HG03378 (cell line): ENCODE data around the gene EBLN1.
A peak's percentile ranks its signal among the peaks of the same experiment; 100 is the strongest.

ENCODE experiments used
- ATAC-seq: cut with Tn5 transposase; IDR thresholded peaks from one replicate; pipeline ENCODE4 v1.9.1; 2021; ENCODE audit warnings: mild to moderate bottlenecking, moderate library complexity; ENCODE audit not compliant: unreplicated experiment

EBLN1 gene

DNA sequence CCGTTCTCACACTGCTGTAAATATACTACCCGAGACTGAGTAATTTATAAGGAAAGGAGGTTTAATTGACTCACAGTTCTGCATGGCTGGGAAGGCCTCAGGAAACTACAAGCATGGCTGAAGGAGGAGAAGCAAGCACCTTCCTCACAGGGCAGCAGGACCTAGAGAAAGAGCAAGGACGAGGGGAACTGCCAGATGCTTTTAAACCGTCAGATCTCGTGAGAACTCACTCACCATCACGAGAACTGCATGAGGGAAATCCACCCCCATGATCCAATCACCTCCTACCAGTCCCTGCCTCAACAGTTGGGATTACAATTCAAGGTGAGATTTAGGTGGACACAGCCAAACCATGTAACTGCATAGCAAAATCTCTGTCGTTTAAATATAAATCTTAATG, at the start of gene EBLN1:
EBLN1 (minus strand) TSS at position 174 of the 400 bp plus-strand sequence. CDS start 8,032 bp downstream, outside the sequence.
- no peak for ATAC-seq

DNA sequence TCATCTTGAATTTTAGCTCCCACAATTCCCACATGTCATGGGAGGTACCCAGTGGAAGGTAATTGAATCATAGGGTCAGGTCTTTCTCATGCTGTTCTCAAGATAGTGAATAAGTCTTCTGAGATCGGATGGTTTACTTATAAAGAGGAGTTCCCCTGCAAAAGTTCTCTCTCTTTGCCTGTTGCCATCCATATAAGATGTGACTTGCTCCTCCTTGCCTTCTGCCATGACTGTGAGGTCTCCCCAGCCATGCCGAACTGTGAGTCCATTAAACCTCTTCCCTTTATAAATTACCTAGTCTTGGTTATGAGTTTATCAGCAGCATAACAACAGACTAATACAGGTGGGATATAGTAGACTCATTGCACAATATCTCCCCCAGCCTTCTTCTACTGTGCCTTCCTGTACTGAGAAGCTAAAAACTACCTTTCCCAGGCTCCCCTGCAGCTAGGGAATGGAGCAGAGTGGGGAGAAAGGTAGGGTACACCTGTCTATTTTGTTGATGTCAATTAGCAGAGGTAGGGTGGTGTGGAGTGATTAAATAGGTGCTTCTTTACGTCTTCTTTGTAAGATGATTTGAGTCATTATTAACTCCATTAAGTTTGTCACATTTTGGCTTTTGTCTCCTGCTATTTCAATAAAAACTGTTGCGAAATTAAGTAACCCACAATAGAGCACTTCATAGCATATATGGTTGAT, 48.2 kb upstream of the EBLN1 start:
- ATAC-seq, result no peak

DNA sequence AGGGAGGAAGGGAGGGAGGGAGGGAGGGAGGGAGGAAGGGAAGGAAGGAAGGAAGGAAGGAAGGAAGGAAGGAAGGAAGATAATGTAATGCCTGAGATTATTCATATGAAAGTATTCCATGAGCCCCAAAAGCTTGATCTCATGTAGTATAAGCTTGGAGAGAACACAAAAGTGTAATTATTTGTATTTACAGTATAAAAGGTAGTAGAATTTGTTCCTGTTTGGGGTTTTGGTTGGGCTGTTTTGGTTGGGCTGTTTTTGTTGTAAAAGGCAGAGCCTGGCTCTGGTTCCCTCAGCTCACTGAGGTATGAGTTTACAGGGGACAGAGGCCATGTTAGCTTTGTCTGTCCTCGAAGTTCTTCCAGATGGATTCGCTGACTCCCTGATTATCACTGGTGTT, 45.3 kb upstream of the EBLN1 start:
- no peak for ATAC-seq

DNA sequence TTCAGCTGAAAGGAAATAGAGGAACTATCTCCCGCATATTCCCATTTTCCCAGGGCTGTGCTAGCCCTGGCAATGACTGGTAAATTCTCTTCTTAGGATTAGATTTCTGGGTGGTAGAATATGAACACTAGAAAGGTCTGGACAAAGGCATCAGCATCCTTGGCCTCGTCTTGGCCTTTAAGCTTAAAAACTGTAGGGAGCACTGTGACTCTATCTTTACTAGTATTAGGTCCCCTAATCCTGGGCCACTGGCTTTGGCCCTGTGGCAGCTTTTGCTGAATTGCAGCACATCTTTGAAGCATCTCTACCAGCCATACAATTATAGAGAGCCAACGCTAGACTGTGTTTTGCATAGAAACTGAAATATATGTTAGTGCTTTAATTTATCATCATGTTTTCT, 41.5 kb upstream of the EBLN1 start:
- no peak for ATAC-seq

DNA sequence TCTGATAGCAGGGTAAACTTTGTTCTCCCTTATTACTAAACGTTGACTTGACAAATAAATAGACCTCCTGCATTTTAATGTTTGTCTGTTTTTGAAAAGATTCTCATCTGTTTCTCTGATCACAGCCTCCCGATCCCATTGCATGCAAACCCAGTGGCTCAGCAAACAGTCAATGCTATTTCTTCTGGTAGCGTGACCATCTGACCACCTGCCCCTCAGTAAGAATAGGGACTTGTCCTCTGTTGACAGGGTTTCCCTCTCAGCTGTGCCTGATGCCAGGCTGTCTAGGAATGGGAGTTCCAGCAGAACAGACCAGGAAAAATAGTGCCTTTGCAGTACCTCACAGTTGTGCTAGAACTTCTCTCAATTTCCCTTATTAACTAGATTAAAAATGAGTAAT, 40.7 kb upstream of the EBLN1 start:
- ATAC-seq, result no peak

DNA sequence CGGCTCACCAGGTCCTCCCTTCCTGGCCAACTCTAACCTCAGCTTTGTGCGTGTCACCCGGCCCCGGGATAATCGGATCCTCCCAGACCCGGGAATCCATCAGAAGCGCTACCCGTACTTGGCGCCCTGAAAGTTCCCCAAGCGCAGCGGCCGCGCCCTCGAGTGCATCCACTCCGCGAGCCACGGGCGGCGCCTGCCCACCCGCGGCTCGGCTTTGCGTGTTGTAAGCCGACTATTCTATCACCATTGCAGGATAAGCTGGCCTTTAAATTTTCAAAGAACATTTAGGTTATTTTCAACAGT, 35.7 kb upstream of the EBLN1 start:
- no peak for ATAC-seq

DNA sequence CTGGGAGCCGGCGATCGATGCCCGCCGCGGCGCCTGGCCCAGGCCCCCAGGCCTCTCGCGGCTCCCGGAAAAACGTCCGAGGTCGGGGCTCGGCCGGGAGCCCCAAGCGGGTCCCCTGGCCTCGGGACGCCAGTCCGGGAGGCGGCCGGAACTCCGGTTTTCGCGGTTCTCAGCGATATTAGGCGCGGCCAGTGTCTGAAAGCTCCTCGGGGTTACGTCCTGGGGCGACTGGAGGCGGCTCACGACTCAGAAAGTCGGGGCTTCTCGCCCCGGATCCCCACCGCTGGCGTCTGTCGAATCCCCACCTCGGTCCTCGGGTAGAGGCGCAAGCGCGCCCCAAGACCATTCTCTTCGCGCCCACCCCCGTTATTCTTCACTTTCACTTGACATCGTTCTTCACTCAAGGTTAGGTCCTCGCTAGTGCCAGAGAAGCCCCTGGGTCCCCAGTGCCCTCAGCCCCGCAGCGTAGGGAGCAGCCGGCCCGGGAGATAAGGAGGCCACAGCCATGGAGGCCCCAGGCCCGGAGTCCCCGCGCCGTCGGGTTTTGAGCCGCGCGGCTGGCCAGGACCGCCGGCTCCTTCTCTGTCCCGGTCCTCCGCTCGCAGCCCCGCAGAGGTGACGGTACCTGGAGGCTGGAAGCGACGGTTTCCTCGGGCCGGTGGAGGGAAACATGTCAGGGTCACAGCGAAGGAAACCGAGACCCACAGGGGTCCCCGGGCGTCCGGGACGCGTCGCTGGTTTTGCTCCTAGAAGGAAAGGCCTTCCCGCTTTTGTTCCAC, 35.2 kb upstream of the EBLN1 start:
- ATAC-seq, result peak; percentile 12

DNA sequence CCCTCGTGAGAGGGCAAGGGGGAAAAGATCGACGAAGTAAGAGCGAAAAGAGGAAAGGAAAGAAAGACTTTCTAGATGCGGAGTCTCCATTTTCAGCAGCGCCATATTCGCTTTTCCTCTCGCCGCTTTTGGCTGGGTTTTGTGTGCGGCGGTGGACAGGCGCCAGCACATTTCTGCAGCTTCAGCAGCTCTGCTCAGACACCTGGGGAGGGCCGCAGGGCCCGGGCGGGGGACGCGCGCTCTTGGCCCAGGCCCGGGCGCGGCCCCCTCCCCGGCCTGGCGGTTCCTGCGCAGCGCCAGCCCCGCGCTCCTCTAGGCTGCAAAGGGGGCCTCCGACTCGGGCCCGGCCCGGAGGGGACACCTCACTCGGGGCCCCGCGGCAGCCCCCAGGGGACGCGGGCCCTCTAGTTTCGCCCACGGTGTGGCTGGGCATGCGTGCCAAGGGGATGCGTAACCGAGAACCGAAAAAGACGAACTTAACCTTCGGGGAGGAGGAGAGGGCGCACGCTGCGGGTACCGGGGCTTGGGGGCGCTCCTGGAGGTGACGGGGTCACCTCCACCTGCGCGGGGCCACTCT, 34.5 kb upstream of the EBLN1 start:
- ATAC-seq, result peak; percentile 63

DNA sequence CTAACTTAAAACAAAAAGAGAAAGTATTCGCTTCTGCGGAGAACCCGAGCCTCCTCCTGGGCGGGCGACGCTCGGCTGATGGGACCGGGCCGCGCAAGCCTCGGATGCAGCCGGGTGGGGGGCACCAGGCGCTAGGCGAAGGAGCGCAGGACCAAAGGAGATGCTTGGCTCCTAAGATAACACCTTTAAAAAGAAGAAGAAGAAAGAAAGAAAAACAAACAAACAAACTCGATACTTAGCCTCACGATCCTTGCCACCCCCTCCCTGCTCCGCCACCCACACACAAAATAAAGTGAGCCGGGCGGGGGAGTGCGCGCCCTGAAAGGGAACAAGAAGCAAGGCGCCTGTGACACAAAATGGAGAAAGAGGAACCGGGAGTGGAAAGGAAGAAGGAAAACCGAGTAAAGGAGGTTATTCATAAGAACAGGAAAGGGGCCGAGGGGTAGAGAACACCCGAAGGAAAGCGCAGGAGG, 34.0 kb upstream of the EBLN1 start:
- peak; percentile 46 for ATAC-seq

DNA sequence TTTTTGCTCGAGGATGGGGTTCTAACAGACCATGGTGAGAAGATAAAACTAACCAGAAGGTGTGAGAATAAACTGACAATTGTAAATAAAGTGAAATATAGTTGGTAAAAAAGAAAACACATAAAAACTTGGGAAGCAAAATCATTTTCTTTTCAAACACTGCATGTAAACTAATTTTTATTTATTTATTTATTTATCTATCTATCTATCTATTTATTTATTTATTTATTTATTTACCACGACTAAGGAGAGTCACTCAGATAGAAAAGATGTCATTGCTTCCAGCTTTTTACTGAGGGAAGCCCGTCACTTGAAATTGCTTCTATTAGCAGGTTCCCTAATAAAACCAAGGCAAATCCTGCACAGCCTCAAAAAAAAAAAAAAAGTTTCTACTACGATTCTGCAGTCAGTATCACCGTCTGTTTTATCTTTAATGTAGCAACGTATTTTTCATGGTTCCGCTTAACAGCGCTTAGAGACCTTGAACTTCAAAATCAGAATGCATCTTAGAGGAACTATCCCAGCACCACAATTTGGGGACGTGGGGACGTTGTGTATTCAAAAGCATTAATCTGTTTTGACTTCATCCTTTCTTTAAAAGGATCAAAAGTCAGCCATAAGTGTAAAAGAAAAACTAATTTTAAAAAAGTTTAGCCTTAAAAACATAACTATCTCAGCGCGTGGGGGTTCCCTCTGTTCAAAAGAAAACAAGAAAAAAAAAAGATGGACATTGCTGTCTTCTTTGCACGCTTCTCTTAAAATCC, 33.3 kb upstream of the EBLN1 start:
- no peak for ATAC-seq

DNA sequence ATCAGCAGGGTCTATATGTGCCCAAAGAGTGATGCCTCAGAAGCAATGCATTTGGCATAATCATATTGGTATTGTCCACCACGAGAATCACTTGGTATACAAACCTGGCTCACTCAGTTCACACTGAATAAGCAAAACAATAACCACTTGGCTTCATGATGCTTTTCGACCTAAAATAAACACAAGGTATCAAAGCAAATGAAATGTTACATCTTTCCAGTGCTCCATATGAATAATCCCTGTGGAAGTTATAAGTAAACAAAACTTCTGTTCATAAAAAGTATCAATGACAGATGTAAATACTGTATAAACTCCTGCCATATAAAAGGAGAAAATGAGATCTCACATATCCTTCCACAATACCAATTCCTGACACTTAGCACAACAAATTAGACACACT, 29.8 kb upstream of the EBLN1 start:
- ATAC-seq, result no peak

DNA sequence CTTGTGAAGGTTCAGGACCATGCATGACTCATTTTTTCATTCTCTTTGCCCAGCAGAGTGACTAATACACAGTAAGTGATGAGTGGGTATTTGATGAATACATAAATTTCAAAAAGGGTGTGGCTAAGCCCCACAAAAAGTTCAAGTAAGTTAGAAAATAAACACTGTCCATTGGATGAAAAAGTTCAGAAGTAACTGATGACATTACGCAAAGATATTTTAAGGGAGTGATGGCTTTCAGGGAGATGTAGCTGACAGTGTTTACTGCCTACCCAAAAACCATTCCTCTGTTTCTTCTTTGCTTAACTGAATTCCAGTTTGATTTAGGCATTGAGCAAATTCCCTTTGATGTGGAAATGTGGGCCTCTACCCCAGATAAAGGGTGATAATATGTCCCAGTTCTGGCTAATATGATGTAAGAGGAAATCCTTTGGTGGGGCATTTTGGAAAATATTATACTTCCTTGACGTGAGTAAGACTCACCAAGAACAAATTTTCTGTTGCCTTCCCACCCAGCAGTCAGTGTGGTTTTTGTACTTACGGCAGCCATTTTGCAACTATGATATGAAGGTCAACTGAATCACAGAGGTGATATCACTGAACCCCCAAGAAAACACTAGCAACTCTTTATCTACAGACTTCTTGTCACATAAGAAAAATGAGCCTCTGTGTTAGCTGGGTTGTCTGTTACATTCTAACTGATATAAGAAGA, 29.0 kb upstream of the EBLN1 start:
- no peak for ATAC-seq

DNA sequence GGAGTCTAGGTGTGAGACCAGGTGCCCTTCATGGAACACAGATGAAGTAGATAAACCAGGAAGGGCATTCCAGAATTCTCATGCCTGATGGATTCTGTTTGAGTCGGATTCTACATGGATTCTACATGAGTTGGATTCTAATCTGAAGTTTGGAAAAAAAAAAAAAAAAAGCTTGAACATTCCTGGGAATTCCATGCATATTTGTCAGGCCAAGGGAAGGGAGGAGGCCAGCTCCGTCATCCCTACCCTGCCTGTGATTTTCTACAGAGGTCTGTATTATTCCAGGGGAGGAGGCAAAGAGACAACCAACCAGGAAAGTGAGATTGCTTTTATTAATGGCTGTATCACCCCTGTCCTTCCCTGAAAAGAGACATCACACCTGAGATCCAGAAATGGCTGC, 27.8 kb upstream of the EBLN1 start:
- no peak for ATAC-seq

DNA sequence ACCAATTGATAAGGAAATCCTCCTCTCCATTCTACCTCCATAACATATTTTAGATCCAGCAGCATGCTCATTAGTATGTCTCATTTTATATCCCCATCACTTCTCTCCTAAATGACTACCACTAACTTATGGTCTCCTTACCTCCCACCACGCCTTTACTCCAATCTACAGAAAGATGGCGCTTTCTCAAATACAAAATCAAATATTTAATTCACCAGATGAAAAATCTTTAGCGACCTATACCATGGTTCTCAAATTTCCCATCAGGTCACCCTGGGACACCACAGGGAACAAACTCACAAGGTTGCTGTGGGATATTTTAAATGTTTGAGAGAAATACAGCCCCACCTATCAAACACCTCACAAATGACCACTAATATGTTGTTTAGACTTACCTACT, 27.0 kb upstream of the EBLN1 start:
- no peak for ATAC-seq

DNA sequence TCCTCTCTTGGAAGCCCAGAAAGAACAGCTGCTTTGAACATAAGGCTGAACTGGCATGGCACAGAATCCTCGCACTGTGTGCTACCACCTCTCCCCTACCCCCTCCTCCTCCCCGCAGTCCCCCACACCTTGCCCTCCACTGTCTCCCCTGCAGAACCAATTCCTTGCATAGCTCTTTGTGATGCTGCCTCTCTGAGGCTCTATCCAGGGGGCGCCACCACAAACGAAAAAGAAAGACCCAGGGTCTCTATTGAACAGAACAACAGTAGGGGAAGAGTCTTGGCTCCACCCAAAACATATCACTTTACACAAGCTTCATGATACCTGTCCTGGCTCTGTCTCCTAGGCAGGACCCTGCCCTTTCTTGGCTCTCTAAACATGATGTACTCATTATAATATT, 26.2 kb upstream of the EBLN1 start:
- ATAC-seq, result no peak

DNA sequence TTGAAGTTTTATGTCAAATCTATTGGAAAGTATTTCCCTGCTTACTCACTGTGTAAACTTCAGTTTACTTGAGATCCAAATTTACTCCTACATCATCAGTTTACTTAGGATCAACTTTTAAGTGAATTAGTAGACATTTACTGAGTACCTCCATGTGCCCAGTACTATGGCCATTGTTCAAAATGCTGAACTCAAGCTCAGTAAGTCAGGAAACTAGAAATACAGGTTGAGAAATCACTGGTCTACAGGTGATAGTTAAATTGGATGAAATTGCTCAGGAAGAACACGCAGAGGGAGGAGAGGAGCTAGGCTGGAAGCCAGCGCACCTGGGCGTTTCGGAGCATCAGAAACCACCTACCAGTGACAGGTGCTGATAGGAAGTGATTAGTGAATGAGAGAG, 25.5 kb upstream of the EBLN1 start:
- no peak for ATAC-seq

DNA sequence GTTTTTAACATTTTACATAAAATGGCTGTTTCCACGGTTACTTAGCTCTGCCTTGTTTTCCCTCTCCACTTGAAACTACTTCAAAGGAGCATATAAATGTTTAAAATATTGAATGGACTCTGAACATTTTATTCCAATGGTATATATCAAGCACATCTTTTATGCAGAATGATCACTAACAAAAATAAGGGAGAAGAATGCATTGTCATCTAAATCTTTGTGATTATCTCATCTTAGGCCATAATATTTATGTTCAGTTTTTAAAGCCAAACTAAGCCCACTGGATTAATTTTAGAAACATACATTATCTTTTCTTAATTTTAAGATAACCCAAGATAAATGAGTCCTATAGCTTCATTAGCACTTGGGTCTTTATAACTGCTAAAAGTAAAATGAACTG, 13.4 kb upstream of the EBLN1 start:
- no peak for ATAC-seq

DNA sequence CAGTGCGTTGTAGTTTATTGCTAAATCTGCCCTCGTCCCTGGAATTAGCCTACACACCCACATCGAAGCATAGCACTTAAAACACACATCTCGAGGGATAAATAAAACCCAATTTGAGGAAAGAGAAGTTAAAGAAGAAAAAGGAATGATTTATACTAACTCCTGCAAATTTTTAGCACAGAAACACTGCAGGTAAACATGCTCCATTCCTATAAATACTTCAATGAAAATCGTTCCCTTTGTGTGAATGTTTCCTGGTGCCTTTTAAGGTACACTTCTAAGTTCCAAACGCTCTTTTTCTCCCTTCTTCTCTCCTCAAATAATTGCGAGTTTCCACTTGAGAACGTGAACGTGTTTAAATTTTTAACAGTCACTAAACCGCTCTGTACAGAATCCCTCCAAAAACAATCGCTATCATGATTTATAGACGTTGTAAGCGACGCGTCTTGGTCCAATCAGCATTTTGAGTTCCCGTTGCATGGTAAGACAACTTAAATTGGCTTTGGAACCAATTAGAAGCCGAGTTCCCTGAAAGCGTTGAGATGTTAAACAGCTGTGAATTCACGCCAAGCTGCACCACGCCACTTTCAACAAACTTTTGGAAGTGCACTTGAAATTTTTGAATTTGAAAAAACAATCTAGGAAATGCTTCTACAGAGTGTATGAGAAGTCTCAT, 12.5 kb upstream of the EBLN1 start:
- ATAC-seq, result no peak

DNA sequence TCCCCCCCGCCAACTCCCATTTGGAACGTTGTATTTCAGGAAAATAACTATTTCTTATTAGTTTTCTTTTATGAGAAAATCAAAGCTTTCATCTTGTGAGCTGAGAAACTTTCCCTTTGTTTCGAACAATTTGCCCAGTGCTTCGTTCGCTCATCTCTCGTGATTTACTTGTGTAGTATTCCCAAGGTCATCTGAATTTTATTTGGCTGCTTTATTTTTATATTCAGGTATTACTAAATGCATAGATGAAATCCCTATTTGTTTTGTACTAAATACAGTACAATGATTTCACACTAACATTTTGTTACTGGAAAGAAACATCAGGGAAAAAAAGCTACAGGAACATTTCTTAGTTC, 12.0 kb upstream of the EBLN1 start:
- no peak for ATAC-seq
